RWPE2 (cell line): ENCODE results near the gene CSNK2A3.
"Not testable (repeated sequence)": the region's sequence is repeated elsewhere in the genome, so short reads cannot be mapped to it uniquely, and the experiment has no call there.

ENCODE experiments used
- ATAC-seq: fragments of 200-7000 bp; cut with Tn5 transposase; 3 replicates; pipeline ENCODE4 v1.9.1; 2021; ENCODE audit warnings: low read depth
- DNase-seq: peaks from one replicate; pipeline ENCODE4 v3.0.0-alpha.2; 2020; ENCODE audit warnings: low spot score
- H3K27ac ChIP-seq: fragments of 450-650 bp; 2 replicates; pipeline ENCODE4 v1.5.1; 2017; ENCODE audit warnings: mild to moderate bottlenecking; ENCODE audit not compliant: poor library complexity, severe bottlenecking
- H3K27me3 ChIP-seq: fragments of 250-450 bp; sonication (Bioruptor Pico); 2 replicates; pipeline ENCODE4 v1.5.1; 2021; ENCODE audit warnings: mild to moderate bottlenecking, moderate library complexity; ENCODE audit not compliant: insufficient read depth, poor library complexity, severe bottlenecking
- H3K36me3 ChIP-seq: fragments of 250-450 bp; sonication (Bioruptor Pico); 2 replicates; pipeline ENCODE4 v1.5.1; 2020; ENCODE audit warnings: low read depth, mild to moderate bottlenecking, moderate library complexity
- H3K4me1 ChIP-seq: fragments of 250-450 bp; sonication (Bioruptor Pico); 2 replicates; pipeline ENCODE4 v1.5.1; 2021; ENCODE audit warnings: mild to moderate bottlenecking, moderate library complexity; ENCODE audit not compliant: insufficient read depth, poor library complexity, severe bottlenecking
- H3K4me3 ChIP-seq: fragments of 250-450 bp; sonication (Bioruptor Pico); 2 replicates; pipeline ENCODE4 v1.5.1; 2021; ENCODE audit warnings: mild to moderate bottlenecking, moderate library complexity; ENCODE audit not compliant: severe bottlenecking
- H3K9me3 ChIP-seq: fragments of 250-450 bp; sonication (Bioruptor Pico); 2 replicates; pipeline ENCODE4 v1.5.1; 2021; ENCODE audit warnings: mild to moderate bottlenecking, moderate library complexity; ENCODE audit not compliant: severe bottlenecking
- CTCF ChIP-seq: fragments of 450-650 bp; IDR thresholded peaks from one replicate; pipeline ENCODE4 v1.5.1; 2017; ENCODE audit warnings: mild to moderate bottlenecking, moderate library complexity; ENCODE audit not compliant: poor library complexity, severe bottlenecking

Gene CSNK2A3

GRCh38 chr11:11359611-11360010, 6.6 kb upstream of the CSNK2A3 start:
- Histone ChIP-seq H3K27ac (no peak overlapping the region), H3K27me3 (no peaks in the 10 kb centered on the region), H3K36me3 (no peaks in the 10 kb centered on the region), H3K4me1 (no peaks in the 10 kb centered on the region), H3K4me3 (no peak overlapping the region), H3K9me3 (no peaks in the 10 kb centered on the region)
- no peak for TF ChIP-seq CTCF
- DNase-seq (no peak), ATAC-seq (no peak)

- Histone ChIP-seq H3K4me3 (no peak overlapping the region), H3K36me3 (no peaks in the 10 kb centered on the region)
These were observed 3.8 kb upstream of the CSNK2A3 start for GRCh38 chr11:11356842-11357241.

GRCh38 chr11:11351851-11352250, 1.2 kb downstream of the CSNK2A3 start:
- H3K36me3 ChIP-seq, H3K9me3 ChIP-seq, DNase-seq, H3K4me3 ChIP-seq, ATAC-seq, H3K27ac ChIP-seq, H3K27me3 ChIP-seq: not testable (repeated sequence)
- peaks cover 11% of the 10 kb centered on the region for H3K4me1 ChIP-seq

More at GRCh38 chr11:11356842-11357241, 3.8 kb upstream of the CSNK2A3 start:
- Histone ChIP-seq H3K4me1 (no peaks in the 10 kb centered on the region), H3K27me3 (no peaks in the 10 kb centered on the region), H3K27ac (no peak overlapping the region), H3K9me3 (no peaks in the 10 kb centered on the region)
- DNase-seq (no peak), ATAC-seq (no peak)
- TF ChIP-seq CTCF, result no peak

GRCh38 chr11:11351042-11351586, 1.9 kb downstream of the CSNK2A3 start:
- TF ChIP-seq CTCF, result no peak
- H3K27ac ChIP-seq, result no peak overlapping the region
- DNase-seq, result no peak
- no peaks in the 10 kb centered on the region for H3K9me3 ChIP-seq
- no peak overlapping the region for H3K4me3 ChIP-seq
- no peaks in the 10 kb centered on the region for H3K36me3 ChIP-seq
- ATAC-seq, result no peak
- no peaks in the 10 kb centered on the region for H3K27me3 ChIP-seq
- peaks cover 11% of the 10 kb centered on the region for H3K4me1 ChIP-seq

- H3K27me3 ChIP-seq, result no peaks in the 10 kb centered on the region
- TF ChIP-seq CTCF, result no peak
- H3K36me3 ChIP-seq, result no peaks in the 10 kb centered on the region
- H3K4me1 ChIP-seq, result peaks cover 11% of the 10 kb centered on the region
- peak; percentile 58 for ATAC-seq
- DNase-seq, result no peak
- H3K4me3 ChIP-seq, result no peak overlapping the region
- no peak overlapping the region for H3K27ac ChIP-seq
- no peaks in the 10 kb centered on the region for H3K9me3 ChIP-seq
These were observed 3.1 kb downstream of the CSNK2A3 start for GRCh38 chr11:11349870-11350337.
